Panc1 (cell line): Measurements from ENCODE around the gene PPFIA3. TPM values are rescaled to one million over a fixed set of nuclear protein-coding genes. Genes with fewer than 3 reads are reported as not detected.

Experiments
- ATAC-seq: fragments of 200-7000 bp; cut with Tn5 transposase; 2 replicates; pipeline ENCODE4 v1.9.1; 2020; ENCODE audit warnings: mild to moderate bottlenecking, moderate library complexity
- BruUV-seq: library from RNA; stranded (reverse); fragments of 400-500 nt; replicated peaks from 2 replicates; lab custom pipeline; 2021; lab: Mats Ljungman, UMichigan
- CTCF ChIA-PET: fragments of 300-600 bp; sonication (Branson Sonifier 250); formaldehyde crosslinking; loops from one replicate; lab custom pipeline; 2022; ENCODE audit warnings: antibody characterized with exemption; lab: Charles Lee
- POLR2A ChIA-PET: fragments of 300-600 bp; sonication (Branson Sonifier 250); formaldehyde crosslinking; loops from one replicate; lab custom pipeline; 2022; ENCODE audit warnings: antibody characterized with exemption; lab: Charles Lee
- DNase-seq: peaks from one replicate; pipeline ENCODE4 v3.0.0-alpha.2; 2010; ENCODE audit warnings: low read depth, low spot score
- H3K27ac ChIP-seq: 2 replicates; pipeline ENCODE4 v1.5.1; 2011; ENCODE audit warnings: mild to moderate bottlenecking, low read length, inconsistent platforms
- H3K27me3 ChIP-seq: fragments of 200-500 bp; sonication (Bioruptor generic); 2 replicates; pipeline ENCODE4 v1.6.0; 2014; ENCODE audit warnings: low read length, inconsistent platforms; ENCODE audit not compliant: control insufficient read depth, insufficient read depth
- H3K36me3 ChIP-seq: fragments of 200-500 bp; sonication (Bioruptor generic); 2 replicates; pipeline ENCODE4 v1.5.1; 2014; ENCODE audit warnings: inconsistent platforms, mild to moderate bottlenecking, low read length, moderate library complexity; ENCODE audit not compliant: control insufficient read depth, insufficient read depth
- H3K4me1 ChIP-seq: 2 replicates; pipeline ENCODE4 v1.5.1; 2011; ENCODE audit warnings: inconsistent platforms, mild to moderate bottlenecking, low read length, moderate library complexity; ENCODE audit not compliant: control insufficient read depth, insufficient read depth
- H3K4me3 ChIP-seq, 2 experiments: 2 replicates each; pipeline ENCODE4 v1.5.1; 2011 to 2012; ENCODE audit warnings: low read depth in 2 of 2, low read length in 2 of 2, mild to moderate bottlenecking in 2 of 2, inconsistent platforms in 1 of 2, moderate library complexity in 1 of 2
- H3K9me3 ChIP-seq: fragments of 200-500 bp; sonication (Bioruptor generic); 2 replicates; pipeline ENCODE4 v1.5.1; 2014; ENCODE audit warnings: low read depth, mild to moderate bottlenecking, inconsistent platforms, low read length, moderate library complexity; ENCODE audit not compliant: control insufficient read depth, insufficient read depth
- CTCF ChIP-seq: fragments of 450-650 bp; IDR thresholded peaks from 2 replicates; pipeline ENCODE4 v1.5.1; 2017; ENCODE audit warnings: mild to moderate bottlenecking
- POLR2AphosphoS5 ChIP-seq: IDR thresholded peaks from 2 replicates; pipeline ENCODE4 v1.6.1; 2012; ENCODE audit warnings: mild to moderate bottlenecking, low read depth, low read length, moderate library complexity
- SIN3A ChIP-seq: IDR thresholded peaks from 2 replicates; pipeline ENCODE4 v1.6.1; 2012; ENCODE audit warnings: low read depth, mild to moderate bottlenecking, low read length, moderate library complexity, borderline replicate concordance; ENCODE audit not compliant: insufficient read depth
- TCF7L2 ChIP-seq: IDR thresholded peaks from 2 replicates; pipeline ENCODE4 v1.6.1; 2011; ENCODE audit warnings: mild to moderate bottlenecking, low read depth, low read length, inconsistent platforms
- in situ Hi-C: cut with HindIII; loops from 2 replicates; pipeline ENCODE4 v1.10.0; 2016; ENCODE audit warnings: low sequenced_read_pairs, low pct_unique_long_range_greater_than_20kb
- intact Hi-C: fragments of 100-400 bp; cut with micrococcal nuclease; formaldehyde crosslinking; loops from one replicate; pipeline ENCODE4 v1.10.0; 2022; ENCODE audit not compliant: unreplicated experiment
- total RNA-seq: library from RNA; stranded (reverse); gene quantifications from one replicate; pipeline ENCODE4 v1.2.1, GENCODE V29; 2021; ENCODE audit not compliant: unreplicated experiment
- TF ChIP-seq, protein P1 (sequence below), 2 experiments: IDR thresholded peaks; 2 replicates each; pipeline ENCODE4 v1.6.1; 2011 to 2012; ENCODE audit warnings: low read depth in 2 of 2, control low read depth in 1 of 2, low read length in 1 of 2, mild to moderate bottlenecking in 1 of 2, moderate library complexity in 1 of 2; ENCODE audit not compliant: insufficient read depth in 1 of 2

Gene PPFIA3
- total RNA-seq, 1 experiment from 2014 or later: 21.7 TPM

DNA sequence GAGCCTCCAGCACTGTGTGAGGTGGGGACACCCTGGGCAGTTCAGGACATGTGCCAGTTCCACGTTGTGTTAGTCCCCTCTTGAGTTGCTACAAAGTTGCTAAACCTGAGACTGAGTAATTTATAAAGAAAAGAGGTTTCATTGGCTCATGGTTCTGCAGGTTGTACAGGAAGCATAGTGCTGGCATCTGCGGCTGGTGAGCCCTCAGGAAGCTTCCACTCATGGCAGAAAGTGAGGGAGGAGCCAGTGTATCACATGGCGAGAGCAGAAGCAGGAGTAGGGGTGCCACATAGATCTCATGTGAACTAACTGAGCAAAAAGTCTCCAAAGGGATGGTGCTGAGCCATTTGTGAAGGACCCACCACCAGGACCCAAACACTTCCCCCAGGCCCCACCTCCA is 71.4 kb downstream of the PPFIA3 start:
- no peak for TF ChIP-seq SIN3A
- TF ChIP-seq TCF7L2: no peak
- TF ChIP-seq POLR2AphosphoS5: no peak
- TF ChIP-seq CTCF: no peak
- TF ChIP-seq, protein P1, sequence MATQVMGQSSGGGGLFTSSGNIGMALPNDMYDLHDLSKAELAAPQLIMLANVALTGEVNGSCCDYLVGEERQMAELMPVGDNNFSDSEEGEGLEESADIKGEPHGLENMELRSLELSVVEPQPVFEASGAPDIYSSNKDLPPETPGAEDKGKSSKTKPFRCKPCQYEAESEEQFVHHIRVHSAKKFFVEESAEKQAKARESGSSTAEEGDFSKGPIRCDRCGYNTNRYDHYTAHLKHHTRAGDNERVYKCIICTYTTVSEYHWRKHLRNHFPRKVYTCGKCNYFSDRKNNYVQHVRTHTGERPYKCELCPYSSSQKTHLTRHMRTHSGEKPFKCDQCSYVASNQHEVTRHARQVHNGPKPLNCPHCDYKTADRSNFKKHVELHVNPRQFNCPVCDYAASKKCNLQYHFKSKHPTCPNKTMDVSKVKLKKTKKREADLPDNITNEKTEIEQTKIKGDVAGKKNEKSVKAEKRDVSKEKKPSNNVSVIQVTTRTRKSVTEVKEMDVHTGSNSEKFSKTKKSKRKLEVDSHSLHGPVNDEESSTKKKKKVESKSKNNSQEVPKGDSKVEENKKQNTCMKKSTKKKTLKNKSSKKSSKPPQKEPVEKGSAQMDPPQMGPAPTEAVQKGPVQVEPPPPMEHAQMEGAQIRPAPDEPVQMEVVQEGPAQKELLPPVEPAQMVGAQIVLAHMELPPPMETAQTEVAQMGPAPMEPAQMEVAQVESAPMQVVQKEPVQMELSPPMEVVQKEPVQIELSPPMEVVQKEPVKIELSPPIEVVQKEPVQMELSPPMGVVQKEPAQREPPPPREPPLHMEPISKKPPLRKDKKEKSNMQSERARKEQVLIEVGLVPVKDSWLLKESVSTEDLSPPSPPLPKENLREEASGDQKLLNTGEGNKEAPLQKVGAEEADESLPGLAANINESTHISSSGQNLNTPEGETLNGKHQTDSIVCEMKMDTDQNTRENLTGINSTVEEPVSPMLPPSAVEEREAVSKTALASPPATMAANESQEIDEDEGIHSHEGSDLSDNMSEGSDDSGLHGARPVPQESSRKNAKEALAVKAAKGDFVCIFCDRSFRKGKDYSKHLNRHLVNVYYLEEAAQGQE (IDR thresholded peaks at IDR 0.05; ENCODE audit: insufficient read depth in 1 of 2, low read depth in 2 of 2, low read length in 1 of 2): no peak
- no peak overlapping the region for H3K27ac ChIP-seq
- no peak for ATAC-seq
- H3K27me3 ChIP-seq: no peaks in the 10 kb centered on the region
- H3K36me3 ChIP-seq: no peaks in the 10 kb centered on the region
- DNase-seq: no peak
- no peak overlapping the region for H3K4me3 ChIP-seq
- no peaks in the 10 kb centered on the region for H3K9me3 ChIP-seq
- in situ Hi-C loops: no loop called here
- intact Hi-C loops: no loop called here
- POLR2A ChIA-PET: no interaction called here
- no peaks in the 10 kb centered on the region for H3K4me1 ChIP-seq
- BruUV-seq: no TSS peak
- CTCF ChIA-PET: no interaction called here

DNA sequence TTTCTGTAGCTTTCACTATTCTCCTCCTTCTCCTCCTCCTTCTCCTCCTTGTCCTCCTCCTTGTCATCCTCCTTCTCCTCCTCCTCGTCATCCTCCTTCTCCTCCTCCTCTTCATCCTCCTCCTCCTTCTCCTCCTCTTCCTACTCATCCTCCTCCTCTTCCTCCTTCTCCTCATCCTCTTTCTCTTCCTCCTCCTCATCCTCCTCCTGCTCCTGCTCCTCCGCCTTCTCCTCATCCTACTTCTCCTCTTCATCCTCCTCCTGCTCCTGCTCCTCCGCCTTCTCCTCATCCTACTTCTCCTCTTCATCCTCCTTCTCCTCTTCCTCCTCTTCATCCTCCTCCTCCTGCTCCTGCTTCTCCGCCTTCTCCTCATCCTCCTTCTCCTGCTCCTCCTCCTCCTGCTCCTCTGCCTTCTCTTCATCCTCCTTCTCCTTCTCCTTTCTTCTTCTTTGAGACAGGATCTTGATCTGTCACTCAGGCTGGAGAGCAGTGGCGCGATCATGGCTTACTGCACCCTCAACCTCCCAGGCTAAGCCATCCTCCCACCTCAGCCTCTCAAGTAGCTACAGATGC is 74.6 kb downstream of the PPFIA3 start:
- Histone ChIP-seq H3K36me3 (no peaks in the 10 kb centered on the region; the same call in 1 of the 2 replicates), H3K4me1 (no peaks in the 10 kb centered on the region), H3K9me3 (no peaks in the 10 kb centered on the region), H3K27me3 (no peaks in the 10 kb centered on the region), H3K4me3 (no peak overlapping the region), H3K27ac (no peak overlapping the region)
- ChIA-PET CTCF (interaction anchor here (0.6 kb wide), 1 partner anchor 194 kb away, joined by 3 read pairs; no protein-coding TSS in a partner anchor), POLR2A (no interaction called here)
- TF ChIP-seq, protein P1 (IDR thresholded peaks at IDR 0.05; ENCODE audit: insufficient read depth in 1 of 2, low read depth in 2 of 2, low read length in 1 of 2): no peak
- TF ChIP-seq TCF7L2: no peak
- ATAC-seq (no peak), DNase-seq (no peak)
- in situ Hi-C loops: no loop called here
- BruUV-seq: no TSS peak
- intact Hi-C loops: no loop called here
